ENCODE measurements around the gene PTGES2. TPM values are rescaled to one million over a fixed set of nuclear protein-coding genes. Genes with fewer than 3 reads are reported as not detected.

The PTGES2 gene
- polyA plus RNA-seq, 1 of the 3 experiments (the other 2 are of a cell fraction) = 141 TPM

GRCh38 chr9:128169492-128169891, 42.0 kb upstream of the PTGES2 start (continued):
- TF ChIP-seq USF2 (IDR thresholded peaks at IDR 0.05; ENCODE audit: borderline replicate concordance, low read depth, low read length) = no peak
- TF ChIP-seq EP300 (IDR thresholded peaks at IDR 0.05; ENCODE audit: borderline replicate concordance in 1 of 2, low read depth in 1 of 2, low read length in 1 of 2) = no peak
- no peak for TF ChIP-seq MEF2A (IDR thresholded peaks at IDR 0.05; ENCODE audit: borderline replicate concordance, low read depth)

DNA sequence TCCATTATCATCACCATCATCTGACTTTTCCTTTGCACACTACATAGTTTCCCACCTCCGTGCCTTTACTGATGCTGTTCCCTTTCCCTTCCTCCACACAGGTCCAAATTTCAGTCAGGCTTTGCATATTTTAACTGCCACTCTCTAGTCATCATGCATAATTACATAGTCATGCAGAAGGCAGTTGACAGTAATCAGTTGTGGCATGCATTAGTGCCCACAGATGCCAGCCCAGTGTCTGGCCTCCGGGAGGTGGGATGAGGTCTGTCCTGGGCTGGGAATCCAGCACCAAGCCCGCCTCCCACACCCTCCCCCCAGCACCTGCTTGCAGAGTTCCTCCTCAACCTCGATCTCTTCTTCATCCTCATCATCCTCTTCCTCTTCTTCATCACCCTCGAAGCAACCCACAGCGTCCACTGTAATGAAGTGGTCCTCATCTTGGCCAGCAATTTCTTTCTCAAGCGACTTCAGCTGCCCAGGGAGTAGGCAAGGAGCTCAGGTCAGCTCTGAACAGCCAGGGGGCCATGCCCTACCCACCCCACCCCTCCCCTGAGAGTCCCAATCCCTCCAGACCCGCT, 41.3 kb upstream of the PTGES2 start:
- no peak overlapping the region for H2AFZ ChIP-seq (ENCODE audit: low read depth)
- ChIA-PET POLR2A (no interaction called here), CTCF (interaction anchor here (1.0 kb wide), 1 partner anchor 51 kb away, joined by 5 read pairs; no protein-coding TSS in a partner anchor)
- H3K9me3 ChIP-seq = no peaks in the 10 kb centered on the region
- DNase-seq = no peak
- H3K9me2 ChIP-seq = no peaks in the 10 kb centered on the region
- no peak overlapping the region for H3K4me3 ChIP-seq (ENCODE audit: low read depth in 2 of 2, low read length in 1 of 2)
- TF ChIP-seq, protein P1, sequence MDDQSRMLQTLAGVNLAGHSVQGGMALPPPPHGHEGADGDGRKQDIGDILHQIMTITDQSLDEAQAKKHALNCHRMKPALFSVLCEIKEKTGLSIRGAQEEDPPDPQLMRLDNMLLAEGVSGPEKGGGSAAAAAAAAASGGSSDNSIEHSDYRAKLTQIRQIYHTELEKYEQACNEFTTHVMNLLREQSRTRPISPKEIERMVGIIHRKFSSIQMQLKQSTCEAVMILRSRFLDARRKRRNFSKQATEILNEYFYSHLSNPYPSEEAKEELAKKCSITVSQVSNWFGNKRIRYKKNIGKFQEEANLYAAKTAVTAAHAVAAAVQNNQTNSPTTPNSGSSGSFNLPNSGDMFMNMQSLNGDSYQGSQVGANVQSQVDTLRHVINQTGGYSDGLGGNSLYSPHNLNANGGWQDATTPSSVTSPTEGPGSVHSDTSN (IDR thresholded peaks at IDR 0.05) = peak; percentile 79
- TF ChIP-seq NFIC (IDR thresholded peaks at IDR 0.05; ENCODE audit: borderline replicate concordance) (no peak), RXRA (IDR thresholded peaks at IDR 0.05; ENCODE audit: borderline replicate concordance, low read depth) (no peak), POLR2AphosphoS5 (IDR thresholded peaks at IDR 0.05; ENCODE audit: low read depth, low read length) (no peak), RCOR1 (IDR thresholded peaks at IDR 0.05; ENCODE audit: low read length) (no peak), YY1 (IDR thresholded peaks at IDR 0.05; ENCODE audit: low read depth) (no peak), JUND (IDR thresholded peaks at IDR 0.05) (no peak), NRF1 (IDR thresholded peaks at IDR 0.05; ENCODE audit: low read depth, low read length) (no peak), GABPA (IDR thresholded peaks at IDR 0.05; ENCODE audit: low read depth) (no peak), RFX5 (IDR thresholded peaks at IDR 0.05; ENCODE audit: low read length) (no peak), TCF12 (IDR thresholded peaks at IDR 0.05) (0 out of 2 replicates have a peak, but pooled peaks have one; percentile 37)
- TF ChIP-seq, protein P2, sequence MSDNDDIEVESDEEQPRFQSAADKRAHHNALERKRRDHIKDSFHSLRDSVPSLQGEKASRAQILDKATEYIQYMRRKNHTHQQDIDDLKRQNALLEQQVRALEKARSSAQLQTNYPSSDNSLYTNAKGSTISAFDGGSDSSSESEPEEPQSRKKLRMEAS (IDR thresholded peaks at IDR 0.05; ENCODE audit: low read depth) = no peak
- TF ChIP-seq, protein P3, sequence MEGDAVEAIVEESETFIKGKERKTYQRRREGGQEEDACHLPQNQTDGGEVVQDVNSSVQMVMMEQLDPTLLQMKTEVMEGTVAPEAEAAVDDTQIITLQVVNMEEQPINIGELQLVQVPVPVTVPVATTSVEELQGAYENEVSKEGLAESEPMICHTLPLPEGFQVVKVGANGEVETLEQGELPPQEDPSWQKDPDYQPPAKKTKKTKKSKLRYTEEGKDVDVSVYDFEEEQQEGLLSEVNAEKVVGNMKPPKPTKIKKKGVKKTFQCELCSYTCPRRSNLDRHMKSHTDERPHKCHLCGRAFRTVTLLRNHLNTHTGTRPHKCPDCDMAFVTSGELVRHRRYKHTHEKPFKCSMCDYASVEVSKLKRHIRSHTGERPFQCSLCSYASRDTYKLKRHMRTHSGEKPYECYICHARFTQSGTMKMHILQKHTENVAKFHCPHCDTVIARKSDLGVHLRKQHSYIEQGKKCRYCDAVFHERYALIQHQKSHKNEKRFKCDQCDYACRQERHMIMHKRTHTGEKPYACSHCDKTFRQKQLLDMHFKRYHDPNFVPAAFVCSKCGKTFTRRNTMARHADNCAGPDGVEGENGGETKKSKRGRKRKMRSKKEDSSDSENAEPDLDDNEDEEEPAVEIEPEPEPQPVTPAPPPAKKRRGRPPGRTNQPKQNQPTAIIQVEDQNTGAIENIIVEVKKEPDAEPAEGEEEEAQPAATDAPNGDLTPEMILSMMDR (IDR thresholded peaks at IDR 0.05) = no peak
- no peak overlapping the region for H3K9ac ChIP-seq
- peaks cover 12% of the 10 kb centered on the region for H3F3A ChIP-seq (replicated peaks; ENCODE audit: insufficient read depth)
- whole genome bisulfite sequencing (ENCODE audit: low lambda C conversion rate) = 63% methylated on average over 8 of the region's 8 CpGs
- H3K27ac ChIP-seq (ENCODE audit: low read depth in 2 of 2, low read length in 1 of 2) = no peak overlapping the region
- no peaks in the 10 kb centered on the region for H3K27me3 ChIP-seq (ENCODE audit: insufficient read depth)
- no peak overlapping the region for H3K4me2 ChIP-seq
- H3K36me3 ChIP-seq (replicated peaks in 1 of 2; ENCODE audit: control insufficient read depth in 1 of 2, insufficient read depth in 2 of 2, low read length in 1 of 2) = peaks cover 10 to 45% of the 10 kb centered on the region in 2 experiments
- H4K20me1 ChIP-seq (ENCODE audit: insufficient read depth) = no peaks in the 10 kb centered on the region
- no peaks in the 10 kb centered on the region; a peak in 1 of 4 replicates for H3K4me1 ChIP-seq (ENCODE audit: control insufficient read depth in 1 of 2, insufficient read depth in 2 of 2, low read depth in 1 of 2, low read length in 1 of 2)
- H3K79me2 ChIP-seq (ENCODE audit: insufficient read depth) = no peaks in the 10 kb centered on the region; the same call in 1 of the 2 replicates
